ENCODE results near the gene MARCKSL1.
"Not testable (repeated sequence)": the region's sequence is repeated elsewhere in the genome, so short reads cannot be mapped to it uniquely, and the experiment has no call there.

The MARCKSL1 gene

DNA sequence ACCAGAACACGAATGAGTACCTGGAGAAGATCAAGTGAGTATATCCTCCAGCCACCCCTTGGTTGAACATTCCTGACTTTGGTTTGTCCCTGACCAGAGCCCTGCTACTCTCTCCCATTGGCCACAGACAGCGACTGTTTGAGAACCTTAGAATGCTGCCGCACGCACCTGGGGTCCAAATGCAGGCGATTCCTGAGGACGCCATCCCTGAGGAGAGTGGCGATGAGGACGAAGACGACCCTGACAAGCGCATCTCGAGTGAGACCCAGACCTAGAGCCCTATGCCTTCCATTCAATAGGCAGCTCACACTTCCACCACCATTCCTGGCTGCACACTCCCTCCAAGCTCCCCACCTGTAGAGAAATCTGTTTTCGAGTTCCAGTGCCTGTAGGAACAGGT lies 4.5 kb downstream of the MARCKSL1 start:
- no peak for FAIRE-seq

DNA sequence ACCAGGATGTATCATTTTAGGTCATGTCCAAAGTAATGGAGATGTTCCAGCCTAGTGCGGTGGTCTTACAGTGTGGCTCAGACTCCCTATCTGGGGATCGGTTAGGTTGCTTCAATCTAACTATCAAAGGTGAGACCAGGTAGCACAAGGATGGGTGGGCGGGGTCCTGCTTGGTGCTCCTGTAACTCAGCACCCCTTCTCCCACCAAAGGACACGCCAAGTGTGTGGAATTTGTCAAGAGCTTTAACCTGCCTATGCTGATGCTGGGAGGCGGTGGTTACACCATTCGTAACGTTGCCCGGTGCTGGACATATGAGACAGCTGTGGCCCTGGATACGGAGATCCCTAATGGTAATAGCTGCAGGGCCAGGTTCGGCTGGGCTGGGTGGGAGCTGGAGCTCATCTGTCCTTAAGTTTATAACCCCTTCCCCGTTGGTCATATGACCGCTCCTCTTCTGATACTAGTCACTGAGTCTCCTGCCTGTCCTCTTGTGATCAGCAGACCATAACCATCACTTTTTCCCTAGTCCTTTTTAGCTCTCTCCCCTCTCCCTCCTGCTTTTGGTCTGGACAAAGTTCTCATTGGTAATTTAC lies 5.4 kb downstream of the MARCKSL1 start:
- FAIRE-seq: no peak

DNA sequence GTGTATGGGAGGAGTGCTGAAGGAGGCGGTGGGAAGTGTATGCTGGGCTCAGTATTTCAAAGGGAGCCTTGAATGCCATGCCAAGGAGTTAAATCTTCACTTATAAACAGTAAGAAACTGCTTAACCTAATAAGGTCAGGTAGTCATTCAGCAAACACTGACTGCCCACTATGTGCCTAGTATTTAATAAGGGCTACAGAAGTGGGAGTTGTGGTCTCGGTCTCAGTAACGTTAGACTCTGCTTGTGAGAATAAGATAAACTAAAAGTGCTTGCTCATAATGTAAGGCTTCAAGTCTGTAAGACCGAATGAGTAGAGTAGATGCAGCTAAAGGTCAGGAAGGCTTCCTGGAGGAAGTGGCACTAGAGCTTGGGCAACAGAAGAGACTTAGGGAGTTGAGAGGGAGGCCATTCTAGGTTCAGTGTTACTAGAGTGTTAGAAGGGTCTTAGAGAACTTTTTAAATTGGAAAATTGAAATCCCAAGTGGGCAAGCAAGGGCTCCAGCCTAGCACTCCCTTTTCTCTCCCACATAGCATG lies 6.0 kb downstream of the MARCKSL1 start:
- no peak for FAIRE-seq

DNA sequence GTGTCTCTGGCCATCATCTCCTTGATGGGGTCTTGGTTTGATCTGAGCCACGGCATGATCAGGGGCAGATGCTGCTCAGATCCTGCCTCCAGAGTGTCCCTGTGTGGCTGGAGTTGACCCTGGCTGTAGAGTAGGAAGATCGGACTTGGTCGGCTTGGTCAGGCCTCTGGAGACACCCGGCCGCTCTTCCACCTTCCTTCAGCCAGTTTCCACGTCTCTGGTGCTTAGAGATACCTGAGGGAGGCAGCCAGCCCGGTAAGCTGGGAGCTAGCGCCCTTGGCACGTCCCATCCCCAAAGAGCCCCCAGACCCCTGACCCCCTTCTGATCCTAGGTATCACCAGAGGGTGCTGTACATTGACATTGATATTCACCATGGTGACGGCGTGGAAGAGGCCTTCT lies 8.8 kb downstream of the MARCKSL1 start:
- no peak for FAIRE-seq

DNA sequence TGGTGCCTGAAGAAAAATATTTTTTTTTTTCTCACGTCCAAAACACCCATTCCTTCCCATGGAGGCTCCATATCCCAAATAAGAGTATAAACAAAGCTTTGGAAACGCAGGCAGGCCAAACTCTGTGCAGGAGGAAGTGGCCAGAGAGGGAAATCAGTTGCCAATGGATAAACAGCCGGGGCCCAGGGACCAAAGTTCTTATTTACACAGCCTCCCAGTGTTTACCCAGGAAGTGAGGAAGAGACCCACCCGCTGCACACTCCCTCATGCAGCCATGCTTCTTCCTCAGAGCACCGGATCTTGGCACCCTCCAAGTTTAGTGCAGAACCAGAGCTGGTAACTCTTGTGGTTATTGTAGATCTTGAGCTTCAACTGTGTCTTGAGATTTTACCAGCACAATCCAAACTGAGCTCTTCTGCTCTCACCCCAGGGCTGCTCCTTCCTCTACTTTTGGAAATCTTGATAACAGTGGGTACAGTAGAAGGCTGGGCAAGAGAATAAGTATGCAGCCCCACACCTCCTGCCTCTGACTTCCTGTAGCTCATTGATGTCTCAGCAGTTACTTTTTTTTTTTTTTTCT lies 14.2 kb downstream of the MARCKSL1 start:
- no peak for FAIRE-seq

DNA sequence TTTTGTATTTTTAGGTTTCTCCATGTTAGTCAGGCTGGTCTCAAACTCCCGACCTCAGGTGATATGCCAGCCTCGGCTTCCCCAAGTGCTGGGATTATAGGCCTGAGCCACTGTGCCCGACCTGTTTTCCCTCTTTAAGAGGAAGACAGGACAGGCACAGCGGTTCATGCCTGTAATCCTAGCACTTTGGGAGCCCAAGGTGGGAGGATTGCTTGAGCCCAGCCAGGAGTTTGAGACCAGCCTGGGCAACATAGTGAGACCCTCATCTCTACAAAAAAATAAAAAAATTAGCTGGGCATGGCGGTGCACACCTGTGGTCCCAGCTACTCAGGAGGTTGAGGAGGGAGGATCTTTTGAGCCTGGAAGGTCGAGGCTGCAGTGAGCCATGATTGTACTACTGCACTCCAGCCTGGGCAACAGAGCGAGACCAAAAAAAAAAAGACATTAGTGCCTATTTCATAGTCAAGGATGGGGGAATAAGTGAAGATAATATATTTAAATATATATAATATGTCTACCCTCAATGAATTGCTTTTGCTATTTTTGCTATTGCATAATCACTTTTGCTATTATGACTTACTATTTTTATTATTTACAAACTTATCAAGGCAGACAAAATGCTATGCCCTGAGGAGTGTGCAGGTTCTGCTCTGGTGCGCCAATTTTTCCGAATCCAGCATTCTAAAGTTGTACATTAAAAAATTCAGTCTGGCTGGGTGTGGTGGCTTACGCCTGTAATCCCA lies 17.7 kb downstream of the MARCKSL1 start:
- FAIRE-seq: no peak

DNA sequence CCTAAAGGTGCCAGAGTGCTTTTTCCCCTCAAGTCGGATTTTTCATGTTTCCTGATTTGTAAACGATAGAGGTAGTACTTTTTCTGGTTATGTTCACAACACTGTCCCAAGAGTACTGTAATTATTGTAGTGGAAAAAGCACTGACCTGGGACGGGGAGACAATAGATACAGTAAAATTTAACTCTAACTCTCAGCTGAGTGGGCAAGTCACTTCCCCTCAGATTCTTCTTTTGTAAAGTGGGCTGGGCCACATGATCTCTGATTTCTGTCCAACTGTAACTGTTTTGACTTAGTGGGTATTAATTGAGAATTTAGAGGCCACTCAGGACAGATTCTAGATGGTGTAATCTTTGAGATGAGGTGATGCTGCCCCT lies 19.1 kb downstream of the MARCKSL1 start:
- no peak for FAIRE-seq

DNA sequence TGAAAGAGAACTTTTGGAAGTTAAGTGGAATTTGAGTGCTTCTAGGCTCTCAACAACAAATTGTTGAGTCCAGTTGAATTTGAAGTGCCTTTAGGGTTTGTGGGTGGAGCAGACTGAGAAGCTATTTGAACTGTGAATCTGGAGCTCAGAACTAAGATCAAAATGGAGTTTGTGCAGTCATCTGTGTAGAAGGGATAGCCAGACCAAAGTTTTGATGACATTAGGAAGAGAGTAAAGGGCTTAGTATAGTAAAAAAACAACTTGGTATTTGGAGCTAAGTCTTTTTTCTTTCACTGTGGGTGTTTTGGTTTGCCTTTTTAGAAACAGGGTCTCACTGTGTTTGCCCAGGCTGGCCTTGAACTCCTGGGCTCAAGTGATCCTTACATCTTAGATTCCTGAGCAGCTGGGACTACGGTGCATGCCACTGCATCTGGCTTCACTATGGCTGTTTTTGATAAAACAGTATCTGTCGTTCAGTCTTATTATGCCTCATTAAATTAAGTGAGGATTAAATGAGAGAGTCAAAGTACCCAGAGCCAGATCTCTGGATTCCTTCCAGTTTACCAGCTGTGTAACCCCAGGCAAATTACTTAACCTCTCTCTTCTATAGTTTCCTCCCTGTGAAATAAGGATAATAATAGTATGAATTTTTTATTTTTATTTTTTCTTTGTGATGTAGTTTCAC lies 24.2 kb downstream of the MARCKSL1 start:
- no peak for FAIRE-seq

DNA sequence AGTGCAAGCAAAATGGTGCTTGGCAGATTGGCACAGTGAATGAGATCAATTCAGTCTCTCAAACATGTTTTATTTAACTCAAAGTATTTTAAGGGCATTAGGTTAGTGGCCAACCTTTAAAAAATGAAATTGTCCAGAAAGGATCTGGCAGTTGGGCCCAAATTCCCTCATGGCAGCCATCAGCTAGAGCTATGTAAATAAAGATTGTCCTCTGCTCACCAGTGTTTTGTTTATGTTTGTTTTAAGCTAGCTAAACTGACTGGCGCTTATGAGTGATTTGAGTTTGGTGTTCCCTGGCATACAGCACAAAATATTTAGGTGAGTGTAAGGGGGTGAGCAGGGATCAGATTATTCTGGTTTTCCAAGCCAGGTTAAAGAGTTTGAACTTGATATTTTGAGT lies 26.1 kb downstream of the MARCKSL1 start:
- FAIRE-seq: no peak

DNA sequence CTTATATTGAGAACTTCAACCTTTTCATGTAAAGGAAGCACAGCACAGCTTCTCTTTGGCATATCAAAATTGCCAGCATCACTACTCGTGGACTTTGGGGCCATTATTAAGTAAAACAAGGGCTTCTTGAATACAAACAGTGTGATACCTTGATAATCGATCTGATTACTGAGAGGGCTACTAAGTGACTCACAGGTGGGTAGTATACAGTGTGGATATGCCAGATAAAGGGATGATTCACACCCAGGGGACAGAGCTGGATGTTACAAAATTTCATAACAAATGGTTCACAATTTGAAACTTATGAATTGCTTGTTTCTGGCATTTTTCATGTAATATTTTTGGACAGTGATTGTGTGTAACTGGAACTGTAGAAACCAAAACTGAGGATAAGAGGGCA lies 28.7 kb downstream of the MARCKSL1 start:
- no peak for FAIRE-seq

DNA sequence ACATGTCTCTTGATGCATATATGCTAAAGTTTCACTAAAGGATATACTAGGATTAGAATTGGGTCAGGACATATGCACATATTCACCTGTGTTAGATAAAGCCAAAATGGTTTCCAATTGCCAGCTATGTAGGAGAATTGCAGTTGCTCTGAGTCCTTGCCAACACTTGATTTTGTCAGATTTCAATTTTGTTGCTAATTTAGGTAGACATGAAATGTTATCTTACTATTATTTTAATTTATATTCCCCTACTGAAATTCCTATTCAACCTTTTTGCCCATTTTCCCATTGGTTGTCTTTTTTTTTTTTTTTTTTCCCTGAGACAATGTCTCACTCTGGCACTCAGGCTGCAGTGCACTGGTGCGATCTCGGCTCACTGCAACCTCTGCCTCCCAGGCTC lies 30.7 kb downstream of the MARCKSL1 start:
- FAIRE-seq: no peak

DNA sequence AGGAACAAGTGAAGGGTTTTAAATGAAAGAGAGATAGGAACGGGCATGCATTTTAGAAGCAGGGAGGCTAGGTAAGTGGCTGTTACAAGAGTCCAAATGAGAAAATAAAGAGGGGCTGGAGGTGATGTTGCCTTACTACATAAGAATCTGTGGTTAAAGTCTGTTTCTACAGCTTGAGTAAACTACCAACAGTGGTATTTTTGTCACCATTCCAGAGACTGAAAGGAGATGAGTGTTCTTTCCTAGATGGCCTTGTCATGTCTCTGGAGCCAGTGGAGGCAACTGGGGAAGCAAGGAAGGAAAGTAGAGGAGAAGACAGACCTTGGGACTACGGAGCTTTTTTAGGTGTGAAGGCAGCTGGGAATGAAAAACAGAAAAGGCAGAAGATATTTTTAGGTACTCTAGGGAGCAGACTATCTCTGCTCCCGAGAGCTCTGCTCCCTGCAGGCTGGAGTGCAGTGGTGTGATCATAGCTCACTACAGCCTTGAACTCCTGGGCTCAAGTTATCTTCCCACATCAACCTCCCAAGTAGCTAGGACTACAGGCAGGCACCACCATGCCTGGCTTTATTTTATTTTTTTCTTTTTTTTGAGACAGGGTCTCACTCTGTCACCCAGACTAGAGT lies 31.9 kb downstream of the MARCKSL1 start:
- no peak for FAIRE-seq

DNA sequence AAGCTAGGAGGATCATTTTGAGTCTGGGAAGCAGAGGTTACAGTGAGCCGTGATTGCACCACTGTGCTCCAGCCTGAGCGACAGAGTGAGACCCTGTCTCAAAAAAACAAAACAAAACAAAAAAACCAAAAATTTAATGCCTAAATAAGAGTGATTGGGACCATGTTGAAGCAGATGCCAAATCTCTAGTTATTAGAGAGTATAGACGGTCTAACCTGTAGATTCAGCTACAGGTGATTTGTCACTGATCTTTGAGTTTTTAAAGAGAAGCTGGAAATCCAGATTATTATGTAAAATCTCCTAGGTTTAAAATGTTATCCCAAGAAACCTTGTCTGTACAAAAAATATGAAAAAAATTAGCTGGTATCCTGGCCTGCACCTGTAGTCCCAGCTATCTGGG lies 32.7 kb downstream of the MARCKSL1 start:
- FAIRE-seq: no peak

DNA sequence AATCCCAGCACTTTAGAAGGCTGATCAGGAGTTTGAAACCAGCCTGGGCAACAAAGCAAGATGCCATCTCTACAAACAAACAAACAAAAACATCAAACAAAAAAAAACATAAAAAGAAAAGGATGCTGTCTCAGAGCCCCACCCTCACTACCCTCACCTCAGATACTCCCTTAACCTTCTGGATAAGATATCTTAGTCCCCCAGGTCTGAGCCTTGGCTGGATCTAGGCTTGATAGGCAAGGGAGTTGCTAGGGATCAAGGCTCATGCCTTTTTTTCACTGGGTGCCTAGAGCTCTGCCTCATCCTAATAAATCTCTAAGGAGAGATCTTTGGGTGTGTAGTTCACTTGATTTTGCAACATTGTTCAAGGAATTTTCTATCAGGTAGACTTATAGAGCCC lies 36.7 kb downstream of the MARCKSL1 start:
- FAIRE-seq: no peak

DNA sequence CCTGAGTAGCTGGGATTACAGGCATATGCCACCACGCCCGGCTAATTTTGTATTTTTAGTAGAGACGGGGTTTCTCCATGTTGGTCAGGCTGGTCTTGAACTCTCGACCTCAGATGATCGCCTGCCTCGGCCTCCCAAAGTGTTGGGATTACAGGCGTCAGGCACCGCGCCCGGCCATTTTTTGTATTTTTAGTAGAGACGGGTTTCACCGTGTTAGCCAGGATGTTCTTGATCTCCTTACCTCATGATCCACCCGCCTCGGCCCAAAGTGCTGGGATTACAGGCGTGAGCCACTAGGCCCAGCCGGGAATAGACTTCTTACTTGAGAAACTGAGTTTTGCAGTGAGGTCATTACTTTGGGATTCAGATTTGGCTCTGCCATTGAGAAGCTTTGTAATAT lies 37.8 kb downstream of the MARCKSL1 start:
- not testable (repeated sequence) for FAIRE-seq

DNA sequence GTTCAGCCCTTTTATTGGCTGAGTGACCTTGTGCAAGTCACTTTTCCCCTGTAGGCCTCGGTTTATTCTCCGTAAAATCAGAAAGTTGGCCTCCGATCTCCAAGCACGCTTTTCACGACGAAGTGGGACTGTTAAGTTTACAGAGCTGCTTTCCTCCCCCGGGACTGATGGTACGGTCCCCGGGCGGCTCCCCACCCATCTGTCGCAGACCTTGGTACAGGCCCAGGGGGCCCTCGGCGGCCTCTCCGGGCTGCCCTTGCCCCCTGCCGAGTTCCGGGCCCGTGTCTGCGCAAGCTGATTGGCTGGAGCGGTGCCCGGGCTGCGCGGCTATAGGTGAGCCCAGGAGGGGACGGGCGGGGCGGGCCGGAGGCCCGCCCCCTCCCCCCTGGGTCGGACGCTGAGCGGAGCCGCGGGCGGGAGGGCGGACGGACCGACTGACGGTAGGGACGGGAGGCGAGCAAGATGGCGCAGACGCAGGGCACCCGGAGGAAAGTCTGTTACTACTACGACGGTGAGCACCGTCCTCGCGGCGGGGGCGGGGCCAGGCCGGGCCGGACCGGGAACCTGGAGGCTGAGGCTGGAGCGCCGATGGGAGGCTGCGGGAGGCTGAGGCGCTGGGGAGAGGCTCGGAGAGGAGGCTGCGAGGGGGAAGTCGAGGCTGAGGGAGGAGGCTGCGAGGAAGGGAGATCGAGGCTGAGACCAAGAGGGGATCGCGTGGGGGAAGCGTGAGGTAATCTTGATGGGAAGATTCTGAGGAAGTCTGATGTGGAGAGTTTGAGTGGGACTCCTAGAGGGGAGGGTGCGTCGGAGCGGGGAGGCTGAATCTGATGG lies 44.1 kb downstream of the MARCKSL1 start, which contains the start of gene HDAC1:
Gene HDAC1, plus strand, starts transcription at position 376 of the 831 bp plus-strand sequence. Its CDS starts 87 bp downstream, at position 463.
- FAIRE-seq: peak; percentile 92

DNA sequence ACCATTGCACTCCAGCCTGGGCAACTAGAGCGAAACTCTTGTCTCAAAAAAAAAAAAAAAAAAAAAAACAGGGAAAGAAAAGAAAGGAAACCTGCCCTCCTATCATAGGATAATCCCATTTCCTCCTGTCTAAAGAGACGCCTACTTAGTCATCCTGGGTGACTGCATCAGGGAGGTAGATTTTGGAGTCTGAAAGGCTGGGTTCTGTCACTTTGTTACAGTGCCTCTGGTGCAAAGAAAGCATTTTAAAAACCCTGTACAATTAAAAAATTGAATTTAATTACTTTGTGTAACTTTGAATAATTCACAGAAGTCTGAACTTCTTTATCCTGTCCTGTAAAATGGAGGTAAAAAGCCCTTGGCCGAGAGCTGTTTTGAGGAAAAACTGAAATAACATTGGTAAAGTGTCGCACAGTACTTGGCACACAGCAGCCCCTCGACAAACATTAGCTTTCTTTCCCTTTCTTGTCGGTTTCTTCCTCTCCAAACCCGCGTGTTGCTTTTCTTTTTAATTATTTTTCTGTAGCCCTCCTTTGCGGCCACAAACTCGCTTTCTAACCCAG lies 44.8 kb downstream of the MARCKSL1 start:
- no peak for FAIRE-seq

DNA sequence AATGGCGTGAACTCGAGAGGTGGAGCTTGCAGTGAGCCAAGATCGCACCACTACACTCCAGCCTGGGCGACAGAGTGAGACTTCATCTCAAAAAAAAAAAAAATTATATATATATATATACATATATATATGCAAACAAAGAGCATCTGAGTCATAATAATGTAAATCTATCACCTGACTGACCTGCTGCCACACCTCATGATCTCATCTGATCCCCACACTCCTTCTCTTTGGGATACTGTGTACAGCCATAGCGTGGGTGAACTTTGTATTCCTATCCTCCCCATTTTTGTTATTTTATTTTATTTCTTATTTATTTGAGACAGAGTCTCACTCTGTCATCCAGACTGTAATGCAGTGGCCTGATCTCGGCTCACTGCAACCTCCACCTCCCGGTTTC lies 46.8 kb downstream of the MARCKSL1 start:
- FAIRE-seq: no peak

DNA sequence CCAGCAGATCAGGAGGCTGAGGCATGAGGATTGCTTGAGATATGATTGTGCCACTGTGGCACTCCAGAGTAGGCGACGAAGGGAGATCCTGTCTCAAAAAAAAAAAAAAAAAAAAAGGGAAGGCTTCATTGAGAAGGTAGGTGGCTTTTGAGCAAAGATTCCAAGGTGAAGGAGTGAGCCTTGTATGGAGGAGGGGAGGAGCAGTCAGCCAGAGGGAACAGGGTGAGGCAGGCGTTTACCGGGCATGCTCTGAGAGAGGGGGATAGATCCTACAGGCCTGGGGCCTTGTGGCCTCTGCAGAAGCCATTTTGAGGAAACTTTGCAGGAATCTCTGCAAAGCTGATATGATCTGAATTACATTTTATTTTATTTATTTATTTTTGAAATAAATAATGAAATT lies 49.3 kb downstream of the MARCKSL1 start:
- FAIRE-seq: no peak

DNA sequence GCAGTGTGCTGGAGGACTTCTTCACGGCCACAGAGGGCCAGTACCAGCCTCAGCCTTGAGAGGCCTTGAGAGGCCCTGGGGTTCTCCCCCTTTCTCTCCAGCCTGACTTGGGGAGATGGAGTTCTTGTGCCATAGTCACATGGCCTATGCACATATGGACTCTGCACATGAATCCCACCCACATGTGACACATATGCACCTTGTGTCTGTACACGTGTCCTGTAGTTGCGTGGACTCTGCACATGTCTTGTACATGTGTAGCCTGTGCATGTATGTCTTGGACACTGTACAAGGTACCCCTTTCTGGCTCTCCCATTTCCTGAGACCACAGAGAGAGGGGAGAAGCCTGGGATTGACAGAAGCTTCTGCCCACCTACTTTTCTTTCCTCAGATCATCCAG lies 50.4 kb downstream of the MARCKSL1 start:
- FAIRE-seq: no peak

DNA sequence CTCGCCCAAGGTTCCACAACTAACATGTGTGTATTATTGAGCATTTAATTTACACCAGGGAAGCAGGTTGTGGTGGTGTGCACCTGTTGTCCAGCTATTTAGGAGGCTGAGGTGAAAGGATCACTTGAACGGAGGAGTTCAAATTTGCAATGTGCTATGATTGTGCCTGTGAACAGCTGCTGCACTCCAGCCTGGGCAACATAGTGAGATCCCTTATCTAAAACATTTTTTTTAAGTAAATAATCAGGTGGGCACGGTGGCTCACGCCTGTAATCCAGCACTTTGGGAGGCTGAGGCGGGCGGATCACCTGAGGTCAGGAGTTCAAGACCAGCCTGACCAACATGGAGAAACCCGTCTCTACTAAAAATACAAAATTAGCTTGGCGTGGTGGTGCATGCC lies 51.3 kb downstream of the MARCKSL1 start:
- not testable (repeated sequence) for FAIRE-seq
